Posterior cingulate gyrus (tissue), 11 donors: ENCODE measurements around the gene COL4A2.

Source experiments
- DNase-seq, 10 donors: peaks; one replicate each; pipeline versions ENCODE4 v3.0.0 to v3.0.0-alpha.2; 2020 to 2021; ENCODE audit warnings: mixed read lengths in 3 of 10
- intact Hi-C: fragments of 100-400 bp; cut with DNase I; formaldehyde crosslinking; loops from one replicate; pipeline ENCODE4 v1.15.1; 2023

The COL4A2 gene

GRCh38 chr13:110517505-110518225 is 210.6 kb downstream of the COL4A2 start:
- peak in 1 of 10 donors; percentile 12 for DNase-seq
- intact Hi-C loops: no loop called here

- intact Hi-C loops: no loop called here
Measured at GRCh38 chr13:110518226-110518525, 211.1 kb downstream of the COL4A2 start.

GRCh38 chr13:110518571-110518970 is 211.5 kb downstream of the COL4A2 start:
- intact Hi-C loops: no loop called here
- peak in 2 of 10 donors; percentile 44 to 69 for DNase-seq

More at GRCh38 chr13:110518226-110518525, 211.1 kb downstream of the COL4A2 start:
- DNase-seq: peak in 1 of 10 donors; percentile 68

- DNase-seq: peak in 3 of 10 donors; percentile 50 to 67 (median 51)
- intact Hi-C loops: no loop called here
Measured at GRCh38 chr13:110519046-110519445, 212.0 kb downstream of the COL4A2 start.

GRCh38 chr13:110519506-110519905 is 212.4 kb downstream of the COL4A2 start:
- peak in 3 of 10 donors; percentile 34 to 65 (median 35) for DNase-seq
- intact Hi-C loops: no loop called here

GRCh38 chr13:110520431-110521295 is 213.6 kb downstream of the COL4A2 start:
- intact Hi-C loops: no loop called here
- peak; percentile 22 to 92 (median 60) for DNase-seq

GRCh38 chr13:110521296-110521680 is 214.2 kb downstream of the COL4A2 start:
- intact Hi-C loops: no loop called here
- DNase-seq: no peak

- intact Hi-C loops: no loop called here
- peak in 1 of 10 donors; percentile 44 for DNase-seq
Measured at GRCh38 chr13:110521946-110522345, 214.9 kb downstream of the COL4A2 start.

- DNase-seq: peak in 1 of 10 donors; percentile 14
- intact Hi-C loops: no loop called here
Measured at GRCh38 chr13:110522721-110523120, 215.6 kb downstream of the COL4A2 start.

- intact Hi-C loops: no loop called here
- DNase-seq: peak in 1 of 10 donors; percentile 75
Measured at GRCh38 chr13:110523180-110523579, 216.1 kb downstream of the COL4A2 start.

GRCh38 chr13:110523838-110524540 is 216.9 kb downstream of the COL4A2 start:
- peak in 1 of 10 donors; percentile 73 for DNase-seq
- intact Hi-C loops: no loop called here

- DNase-seq: peak in 2 of 10 donors; percentile 28 to 51
- intact Hi-C loops: no loop called here
Measured at GRCh38 chr13:110524541-110525257, 217.6 kb downstream of the COL4A2 start.

- intact Hi-C loops: no loop called here
- peak in 2 of 10 donors; percentile 39 to 64 for DNase-seq
Measured at GRCh38 chr13:110525328-110526319, 218.5 kb downstream of the COL4A2 start.

GRCh38 chr13:110528371-110528770 is 221.3 kb downstream of the COL4A2 start:
- intact Hi-C loops: no loop called here

GRCh38 chr13:110528911-110529310 is 221.8 kb downstream of the COL4A2 start:
- peak in 1 of 10 donors; percentile 5 for DNase-seq
- intact Hi-C loops: no loop called here

More at GRCh38 chr13:110528371-110528770, 221.3 kb downstream of the COL4A2 start:
- DNase-seq: peak in 1 of 10 donors; percentile 21

- peak in 3 of 10 donors; percentile 35 to 73 (median 63) for DNase-seq
- intact Hi-C loops: no loop called here
Measured at GRCh38 chr13:110529522-110530311, 222.6 kb downstream of the COL4A2 start.

GRCh38 chr13:110531100-110531499 is 224.0 kb downstream of the COL4A2 start:
- DNase-seq: peak in 1 of 10 donors; percentile 41
- intact Hi-C loops: no loop called here

GRCh38 chr13:110531671-110532083 is 224.6 kb downstream of the COL4A2 start:
- DNase-seq: peak in 3 of 10 donors; percentile 46 to 71 (median 63)
- intact Hi-C loops: no loop called here
